ENCODE measurements around the gene C13orf46. TPM values are rescaled to one million over a fixed set of nuclear protein-coding genes. Genes with fewer than 3 reads are reported as not detected.
A peak's percentile ranks its signal among the peaks of the same experiment; 100 is the strongest.

The C13orf46 gene
- polyA plus RNA-seq, 1 donor: 0.34 TPM

GRCh38 chr13:113999618-113999910 lies 25.7 kb upstream of the C13orf46 start:
- no peaks in the 10 kb centered on the region for H3K27me3 ChIP-seq (ENCODE audit: control insufficient read depth, insufficient read depth, low read length)
- H3K27ac ChIP-seq (ENCODE audit: low read length): no peak overlapping the region
- H3K4me3 ChIP-seq (ENCODE audit: low read length): no peak overlapping the region
- peaks cover 3% of the 10 kb centered on the region for H3K9me3 ChIP-seq (ENCODE audit: control insufficient read depth, low read depth, low read length)
- peaks cover 17% of the 10 kb centered on the region for H3K36me3 ChIP-seq (ENCODE audit: control insufficient read depth, insufficient read depth, low read length)
- DNase-seq: no peak
- no CpG with 5 or more reads among the region's 10 CpGs for WGBS (ENCODE audit: insufficient coverage, low lambda C conversion rate)
- no peaks in the 10 kb centered on the region for H3K4me1 ChIP-seq (ENCODE audit: control insufficient read depth, insufficient read depth, low read length)

- H3K9me3 ChIP-seq (ENCODE audit: control insufficient read depth, low read depth, low read length): peaks cover 3% of the 10 kb centered on the region
- no peaks in the 10 kb centered on the region for H3K4me1 ChIP-seq (ENCODE audit: control insufficient read depth, insufficient read depth, low read length)
- no peak overlapping the region for H3K27ac ChIP-seq (ENCODE audit: low read length)
- no peak overlapping the region for H3K4me3 ChIP-seq (ENCODE audit: low read length)
- 80% methylated on average over 1 of the region's 42 CpGs for WGBS (ENCODE audit: insufficient coverage, low lambda C conversion rate)
- no peak for DNase-seq
- H3K27me3 ChIP-seq (ENCODE audit: control insufficient read depth, insufficient read depth, low read length): no peaks in the 10 kb centered on the region
- peaks cover 15% of the 10 kb centered on the region for H3K36me3 ChIP-seq (ENCODE audit: control insufficient read depth, insufficient read depth, low read length)
Measured at GRCh38 chr13:113998781-113999617, 25.1 kb upstream of the C13orf46 start.

- peaks cover 15% of the 10 kb centered on the region for H3K36me3 ChIP-seq (ENCODE audit: control insufficient read depth, insufficient read depth, low read length)
- H3K4me3 ChIP-seq (ENCODE audit: low read length): no peak overlapping the region
- DNase-seq: peak in 1 of 2 donors; percentile 22
- H3K4me1 ChIP-seq (ENCODE audit: control insufficient read depth, insufficient read depth, low read length): no peaks in the 10 kb centered on the region
- no peaks in the 10 kb centered on the region for H3K27me3 ChIP-seq (ENCODE audit: control insufficient read depth, insufficient read depth, low read length)
- WGBS (ENCODE audit: insufficient coverage, low lambda C conversion rate): no CpG with 5 or more reads among the region's 29 CpGs
- H3K9me3 ChIP-seq (ENCODE audit: control insufficient read depth, low read depth, low read length): peaks cover 3% of the 10 kb centered on the region
- H3K27ac ChIP-seq (ENCODE audit: low read length): no peak overlapping the region
Measured at GRCh38 chr13:113997845-113998751, 24.2 kb upstream of the C13orf46 start.

- H3K9me3 ChIP-seq (ENCODE audit: control insufficient read depth, low read depth, low read length): peaks cover 3% of the 10 kb centered on the region
- H3K27me3 ChIP-seq (ENCODE audit: control insufficient read depth, insufficient read depth, low read length): no peaks in the 10 kb centered on the region
- no peak for DNase-seq
- H3K4me1 ChIP-seq (ENCODE audit: control insufficient read depth, insufficient read depth, low read length): no peaks in the 10 kb centered on the region
- no peak overlapping the region for H3K27ac ChIP-seq (ENCODE audit: low read length)
- H3K36me3 ChIP-seq (ENCODE audit: control insufficient read depth, insufficient read depth, low read length): peaks cover 13% of the 10 kb centered on the region
- H3K4me3 ChIP-seq (ENCODE audit: low read length): no peak overlapping the region
- no CpG with 5 or more reads among the region's 13 CpGs for WGBS (ENCODE audit: insufficient coverage, low lambda C conversion rate)
Measured at GRCh38 chr13:113996912-113997745, 23.3 kb upstream of the C13orf46 start.

GRCh38 chr13:113996081-113996911 lies 22.4 kb upstream of the C13orf46 start:
- no CpG with 5 or more reads among the region's 38 CpGs for WGBS (ENCODE audit: insufficient coverage, low lambda C conversion rate)
- Histone ChIP-seq H3K36me3 (ENCODE audit: control insufficient read depth, insufficient read depth, low read length) (peaks cover 14% of the 10 kb centered on the region), H3K27me3 (ENCODE audit: control insufficient read depth, insufficient read depth, low read length) (no peaks in the 10 kb centered on the region), H3K27ac (ENCODE audit: low read length) (no peak overlapping the region), H3K9me3 (ENCODE audit: control insufficient read depth, low read depth, low read length) (peaks cover 3% of the 10 kb centered on the region), H3K4me3 (ENCODE audit: low read length) (no peak overlapping the region), H3K4me1 (ENCODE audit: control insufficient read depth, insufficient read depth, low read length) (no peaks in the 10 kb centered on the region)
- no peak for DNase-seq

- no peak for DNase-seq
- Histone ChIP-seq H3K36me3 (ENCODE audit: control insufficient read depth, insufficient read depth, low read length) (peaks cover 20% of the 10 kb centered on the region), H3K4me3 (ENCODE audit: low read length) (no peak overlapping the region), H3K9me3 (ENCODE audit: control insufficient read depth, low read depth, low read length) (peaks cover 3% of the 10 kb centered on the region), H3K4me1 (ENCODE audit: control insufficient read depth, insufficient read depth, low read length) (no peaks in the 10 kb centered on the region), H3K27me3 (ENCODE audit: control insufficient read depth, insufficient read depth, low read length) (no peaks in the 10 kb centered on the region), H3K27ac (ENCODE audit: low read length) (no peak overlapping the region)
- WGBS (ENCODE audit: insufficient coverage, low lambda C conversion rate): no CpG with 5 or more reads among the region's 23 CpGs
Measured at GRCh38 chr13:113995051-113995601, 21.2 kb upstream of the C13orf46 start.

GRCh38 chr13:113992276-113993005 lies 18.6 kb upstream of the C13orf46 start:
- Histone ChIP-seq H3K4me1 (ENCODE audit: control insufficient read depth, insufficient read depth, low read length) (no peaks in the 10 kb centered on the region), H3K27me3 (ENCODE audit: control insufficient read depth, insufficient read depth, low read length) (no peaks in the 10 kb centered on the region), H3K27ac (ENCODE audit: low read length) (no peak overlapping the region), H3K36me3 (ENCODE audit: control insufficient read depth, insufficient read depth, low read length) (peaks cover 22% of the 10 kb centered on the region), H3K4me3 (ENCODE audit: low read length) (no peak overlapping the region), H3K9me3 (ENCODE audit: control insufficient read depth, low read depth, low read length) (peaks cover 3% of the 10 kb centered on the region)
- WGBS (ENCODE audit: insufficient coverage, low lambda C conversion rate): 90% methylated on average over 2 of the region's 21 CpGs
- DNase-seq: no peak

GRCh38 chr13:113991676-113992179 lies 17.9 kb upstream of the C13orf46 start:
- peaks cover 22% of the 10 kb centered on the region for H3K36me3 ChIP-seq (ENCODE audit: control insufficient read depth, insufficient read depth, low read length)
- no peaks in the 10 kb centered on the region for H3K27me3 ChIP-seq (ENCODE audit: control insufficient read depth, insufficient read depth, low read length)
- H3K27ac ChIP-seq (ENCODE audit: low read length): no peak overlapping the region
- no CpG with 5 or more reads among the region's 11 CpGs for WGBS (ENCODE audit: insufficient coverage, low lambda C conversion rate)
- H3K9me3 ChIP-seq (ENCODE audit: control insufficient read depth, low read depth, low read length): peaks cover 3% of the 10 kb centered on the region
- no peaks in the 10 kb centered on the region for H3K4me1 ChIP-seq (ENCODE audit: control insufficient read depth, insufficient read depth, low read length)
- no peak overlapping the region for H3K4me3 ChIP-seq (ENCODE audit: low read length)
- DNase-seq: no peak

- no peak for DNase-seq
- H3K9me3 ChIP-seq (ENCODE audit: control insufficient read depth, low read depth, low read length): peaks cover 1% of the 10 kb centered on the region
- H3K27ac ChIP-seq (ENCODE audit: low read length): no peak overlapping the region
- H3K27me3 ChIP-seq (ENCODE audit: control insufficient read depth, insufficient read depth, low read length): no peaks in the 10 kb centered on the region
- no peaks in the 10 kb centered on the region for H3K4me1 ChIP-seq (ENCODE audit: control insufficient read depth, insufficient read depth, low read length)
- no CpG with 5 or more reads among the region's 10 CpGs for WGBS (ENCODE audit: insufficient coverage, low lambda C conversion rate)
- H3K36me3 ChIP-seq (ENCODE audit: control insufficient read depth, insufficient read depth, low read length): peaks cover 20% of the 10 kb centered on the region
- H3K4me3 ChIP-seq (ENCODE audit: low read length): no peak overlapping the region
Measured at GRCh38 chr13:113991191-113991669, 17.4 kb upstream of the C13orf46 start.
